Measurements from ENCODE around the gene OR13J1.

- TF ChIP-seq, protein P1, sequence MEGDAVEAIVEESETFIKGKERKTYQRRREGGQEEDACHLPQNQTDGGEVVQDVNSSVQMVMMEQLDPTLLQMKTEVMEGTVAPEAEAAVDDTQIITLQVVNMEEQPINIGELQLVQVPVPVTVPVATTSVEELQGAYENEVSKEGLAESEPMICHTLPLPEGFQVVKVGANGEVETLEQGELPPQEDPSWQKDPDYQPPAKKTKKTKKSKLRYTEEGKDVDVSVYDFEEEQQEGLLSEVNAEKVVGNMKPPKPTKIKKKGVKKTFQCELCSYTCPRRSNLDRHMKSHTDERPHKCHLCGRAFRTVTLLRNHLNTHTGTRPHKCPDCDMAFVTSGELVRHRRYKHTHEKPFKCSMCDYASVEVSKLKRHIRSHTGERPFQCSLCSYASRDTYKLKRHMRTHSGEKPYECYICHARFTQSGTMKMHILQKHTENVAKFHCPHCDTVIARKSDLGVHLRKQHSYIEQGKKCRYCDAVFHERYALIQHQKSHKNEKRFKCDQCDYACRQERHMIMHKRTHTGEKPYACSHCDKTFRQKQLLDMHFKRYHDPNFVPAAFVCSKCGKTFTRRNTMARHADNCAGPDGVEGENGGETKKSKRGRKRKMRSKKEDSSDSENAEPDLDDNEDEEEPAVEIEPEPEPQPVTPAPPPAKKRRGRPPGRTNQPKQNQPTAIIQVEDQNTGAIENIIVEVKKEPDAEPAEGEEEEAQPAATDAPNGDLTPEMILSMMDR (conservative IDR thresholded peaks at IDR 0.05 in 1 of 2, IDR thresholded peaks at IDR 0.05 in 1 of 2; ENCODE audit: extremely low read depth in 1 of 2, insufficient read depth in 1 of 2, low read depth in 1 of 2, low read length in 2 of 2), result no peak
- no peak for TF ChIP-seq EZH2 (IDR thresholded peaks at IDR 0.05; ENCODE audit: borderline replicate concordance, low read length)
Measured at GRCh38 chr9:35842020-35842745, 28.0 kb downstream of the OR13J1 start.
